H1 (cell line): ENCODE measurements around the gene BAIAP2L2. TPM values are rescaled to one million over a fixed set of nuclear protein-coding genes. Genes with fewer than 3 reads are reported as not detected.

Source experiments
- USF2 ChIP-seq: IDR thresholded peaks from 2 replicates; pipeline ENCODE4 v1.6.1; 2011; ENCODE audit warnings: low read length, improper control_type of control experiment
- polyA plus RNA-seq, 7 experiments: library from polyadenylated mRNA; depleted of rRNA in 3 of 7; stranded (reverse) in 5 of 7; unstranded in 2 of 7; fragments of >200 nt in 5 of 7; fragments of 200-250 nt in 2 of 7; gene quantifications; 1 replicate in 5 of 7; 2 replicates in 1 of 7; 4 replicates in 1 of 7; pipeline versions ENCODE4 v1.2.1 to v1.2.3, GENCODE V29; 2011 to 2013; ENCODE audit warnings: missing spikeins in 2 of 7, mixed read lengths in 2 of 7
- total RNA-seq: library from RNA; stranded (reverse); fragmentation: NEBNext Ultra II Directional; extraction: Animal tissue kit (Norgen Biotek cat#: 25700); gene quantifications from 2 replicates; pipeline ENCODE4 v1.2.1, GENCODE V29; 2021

BAIAP2L2 gene
- total and polyA plus RNA-seq, 2 of the 8 experiments (the other 6 are each of a cell fraction or from before 2014, with no cell fraction given), result 5.4 to 10.0 TPM

DNA sequence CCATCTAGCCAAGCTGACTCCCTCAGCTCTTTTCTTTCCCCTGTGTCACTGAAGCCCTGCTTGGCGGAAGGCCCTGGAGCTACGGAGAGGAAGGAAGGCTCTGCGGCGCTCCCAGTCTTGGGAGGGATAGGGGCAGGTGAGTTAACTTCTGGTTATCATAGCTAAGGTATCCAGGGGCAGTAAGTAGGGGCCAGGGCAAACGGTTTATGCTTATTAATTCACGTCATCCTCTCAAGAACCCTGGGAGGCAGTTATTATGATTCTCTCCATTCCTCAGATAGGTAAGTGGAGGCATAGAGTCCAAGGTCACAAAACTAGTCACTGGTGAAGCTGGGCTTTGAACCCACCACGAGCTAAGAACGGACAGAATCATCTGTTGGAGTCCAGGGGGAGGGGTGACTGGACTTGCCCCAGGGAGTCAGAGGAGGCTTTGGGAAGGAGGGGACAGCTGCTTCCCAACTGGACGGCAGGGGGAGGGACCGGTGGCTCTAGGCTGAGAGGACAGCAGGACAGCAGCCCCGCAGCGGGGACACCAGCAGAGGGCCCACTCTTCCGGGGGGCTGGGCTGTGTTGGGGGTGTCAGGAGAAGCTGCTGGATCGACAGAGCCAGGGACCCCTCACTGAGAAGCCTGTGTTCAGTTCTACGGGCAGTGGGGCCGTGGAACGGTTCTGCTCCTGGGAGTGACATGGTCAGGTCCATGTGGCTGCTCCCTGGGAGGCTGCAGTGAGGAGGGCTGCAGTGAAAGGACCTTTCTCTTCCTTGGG, 3.5 kb downstream of the BAIAP2L2 start (continued):
- TF ChIP-seq USF2, result no peak
